ENCODE results near the gene UHRF1. TPM values are rescaled to one million over a fixed set of nuclear protein-coding genes. Genes with fewer than 3 reads are reported as not detected.

The UHRF1 gene
- total and polyA plus RNA-seq, 2 of the 13 experiments (the other 11 are each of a cell fraction or from before 2014, with no cell fraction given): 6.8 to 78.4 TPM

GRCh38 chr19:4971424-4971793 is 62.1 kb downstream of the UHRF1 start (continued):
- no peak for TF ChIP-seq PREB (CRISPR knock-in tag; IDR thresholded peaks at IDR 0.05)
- TF ChIP-seq, protein P1, sequence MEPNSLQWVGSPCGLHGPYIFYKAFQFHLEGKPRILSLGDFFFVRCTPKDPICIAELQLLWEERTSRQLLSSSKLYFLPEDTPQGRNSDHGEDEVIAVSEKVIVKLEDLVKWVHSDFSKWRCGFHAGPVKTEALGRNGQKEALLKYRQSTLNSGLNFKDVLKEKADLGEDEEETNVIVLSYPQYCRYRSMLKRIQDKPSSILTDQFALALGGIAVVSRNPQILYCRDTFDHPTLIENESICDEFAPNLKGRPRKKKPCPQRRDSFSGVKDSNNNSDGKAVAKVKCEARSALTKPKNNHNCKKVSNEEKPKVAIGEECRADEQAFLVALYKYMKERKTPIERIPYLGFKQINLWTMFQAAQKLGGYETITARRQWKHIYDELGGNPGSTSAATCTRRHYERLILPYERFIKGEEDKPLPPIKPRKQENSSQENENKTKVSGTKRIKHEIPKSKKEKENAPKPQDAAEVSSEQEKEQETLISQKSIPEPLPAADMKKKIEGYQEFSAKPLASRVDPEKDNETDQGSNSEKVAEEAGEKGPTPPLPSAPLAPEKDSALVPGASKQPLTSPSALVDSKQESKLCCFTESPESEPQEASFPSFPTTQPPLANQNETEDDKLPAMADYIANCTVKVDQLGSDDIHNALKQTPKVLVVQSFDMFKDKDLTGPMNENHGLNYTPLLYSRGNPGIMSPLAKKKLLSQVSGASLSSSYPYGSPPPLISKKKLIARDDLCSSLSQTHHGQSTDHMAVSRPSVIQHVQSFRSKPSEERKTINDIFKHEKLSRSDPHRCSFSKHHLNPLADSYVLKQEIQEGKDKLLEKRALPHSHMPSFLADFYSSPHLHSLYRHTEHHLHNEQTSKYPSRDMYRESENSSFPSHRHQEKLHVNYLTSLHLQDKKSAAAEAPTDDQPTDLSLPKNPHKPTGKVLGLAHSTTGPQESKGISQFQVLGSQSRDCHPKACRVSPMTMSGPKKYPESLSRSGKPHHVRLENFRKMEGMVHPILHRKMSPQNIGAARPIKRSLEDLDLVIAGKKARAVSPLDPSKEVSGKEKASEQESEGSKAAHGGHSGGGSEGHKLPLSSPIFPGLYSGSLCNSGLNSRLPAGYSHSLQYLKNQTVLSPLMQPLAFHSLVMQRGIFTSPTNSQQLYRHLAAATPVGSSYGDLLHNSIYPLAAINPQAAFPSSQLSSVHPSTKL (CRISPR knock-in tag; IDR thresholded peaks at IDR 0.05): no peak
- TF ChIP-seq IRF2 (CRISPR knock-in tag; IDR thresholded peaks at IDR 0.05): no peak
- TF ChIP-seq, protein P2, sequence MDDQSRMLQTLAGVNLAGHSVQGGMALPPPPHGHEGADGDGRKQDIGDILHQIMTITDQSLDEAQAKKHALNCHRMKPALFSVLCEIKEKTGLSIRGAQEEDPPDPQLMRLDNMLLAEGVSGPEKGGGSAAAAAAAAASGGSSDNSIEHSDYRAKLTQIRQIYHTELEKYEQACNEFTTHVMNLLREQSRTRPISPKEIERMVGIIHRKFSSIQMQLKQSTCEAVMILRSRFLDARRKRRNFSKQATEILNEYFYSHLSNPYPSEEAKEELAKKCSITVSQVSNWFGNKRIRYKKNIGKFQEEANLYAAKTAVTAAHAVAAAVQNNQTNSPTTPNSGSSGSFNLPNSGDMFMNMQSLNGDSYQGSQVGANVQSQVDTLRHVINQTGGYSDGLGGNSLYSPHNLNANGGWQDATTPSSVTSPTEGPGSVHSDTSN (CRISPR knock-in tag; IDR thresholded peaks at IDR 0.05; ENCODE audit: borderline replicate concordance): no peak
- no peak for TF ChIP-seq SIN3B (IDR thresholded peaks at IDR 0.05; ENCODE audit: low read length)
- no peak for TF ChIP-seq NFKB2 (CRISPR knock-in tag; IDR thresholded peaks at IDR 0.05; ENCODE audit: borderline replicate concordance)
- no peak for TF ChIP-seq FOSL2 (CRISPR knock-in tag; IDR thresholded peaks at IDR 0.05)
- no peak for TF ChIP-seq ZNF607 (CRISPR knock-in tag; IDR thresholded peaks at IDR 0.05; ENCODE audit: borderline replicate concordance)
- no peak for TF ChIP-seq GPBP1L1 (CRISPR knock-in tag; IDR thresholded peaks at IDR 0.05)
- TF ChIP-seq EED (CRISPR knock-in tag; IDR thresholded peaks at IDR 0.05): no peak
- no peak for TF ChIP-seq MXI1 (IDR thresholded peaks at IDR 0.05; ENCODE audit: borderline replicate concordance, low read depth, low read length)
- TF ChIP-seq ZFP36 (IDR thresholded peaks at IDR 0.05; ENCODE audit: borderline replicate concordance, low read depth, low read length, partially characterized antibody): no peak
- TF ChIP-seq ZNF552 (CRISPR knock-in tag; IDR thresholded peaks at IDR 0.05; ENCODE audit: borderline replicate concordance): no peak
- TF ChIP-seq NFATC3 (CRISPR knock-in tag; IDR thresholded peaks at IDR 0.05): no peak
- no peak for TF ChIP-seq ZNF678 (CRISPR knock-in tag; IDR thresholded peaks at IDR 0.05)
- TF ChIP-seq MNT (IDR thresholded peaks at IDR 0.05): no peak
- no peak for TF ChIP-seq PRPF4 (IDR thresholded peaks at IDR 0.05; ENCODE audit: low read depth, low read length, poor library complexity, severe bottlenecking)
- TF ChIP-seq SMAD1 (CRISPR knock-in tag; IDR thresholded peaks at IDR 0.05; ENCODE audit: borderline replicate concordance, low read depth): 0 out of 2 replicates have a peak, but pooled peaks have one; percentile 21
- TF ChIP-seq ZNF605 (CRISPR knock-in tag; IDR thresholded peaks at IDR 0.05): no peak
- TF ChIP-seq, protein P3, sequence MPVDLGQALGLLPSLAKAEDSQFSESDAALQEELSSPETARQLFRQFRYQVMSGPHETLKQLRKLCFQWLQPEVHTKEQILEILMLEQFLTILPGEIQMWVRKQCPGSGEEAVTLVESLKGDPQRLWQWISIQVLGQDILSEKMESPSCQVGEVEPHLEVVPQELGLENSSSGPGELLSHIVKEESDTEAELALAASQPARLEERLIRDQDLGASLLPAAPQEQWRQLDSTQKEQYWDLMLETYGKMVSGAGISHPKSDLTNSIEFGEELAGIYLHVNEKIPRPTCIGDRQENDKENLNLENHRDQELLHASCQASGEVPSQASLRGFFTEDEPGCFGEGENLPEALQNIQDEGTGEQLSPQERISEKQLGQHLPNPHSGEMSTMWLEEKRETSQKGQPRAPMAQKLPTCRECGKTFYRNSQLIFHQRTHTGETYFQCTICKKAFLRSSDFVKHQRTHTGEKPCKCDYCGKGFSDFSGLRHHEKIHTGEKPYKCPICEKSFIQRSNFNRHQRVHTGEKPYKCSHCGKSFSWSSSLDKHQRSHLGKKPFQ (CRISPR knock-in tag; IDR thresholded peaks at IDR 0.05; ENCODE audit: insufficient replicate concordance): no peak
